Pancreas (tissue), 10 donors: ENCODE results near the gene EFNA5. TPM values are rescaled to one million over a fixed set of nuclear protein-coding genes. Genes with fewer than 3 reads are reported as not detected.
A peak's percentile ranks its signal among the peaks of the same experiment; 100 is the strongest.
"Not testable (repeated sequence)": the region's sequence is repeated elsewhere in the genome, so short reads cannot be mapped to it uniquely, and the experiment has no call there.

Experiments used
- ATAC-seq, 4 donors: fragments of 200-7000 bp; cut with Tn5 transposase; one replicate each; pipeline versions ENCODE4 v1.8.0 to v1.9.1; 2020; ENCODE audit warnings: mild to moderate bottlenecking in 4 of 4, moderate library complexity in 4 of 4
- DNase-seq, 6 donors: peaks; one replicate each; pipeline ENCODE4 v3.0.0-alpha.2; 2020
- FAIRE-seq: peaks from 2 replicates; lab custom pipeline; 2012; peaks lifted over from hg19 to GRCh38; lab: Jason Lieb, UNC
- H3K27ac ChIP-seq, 4 donors: fragments of 200-600 bp; sonication (generic); 1 replicate in 3 of 4; 2 replicates in 1 of 4; pipeline versions ENCODE4 v1.5.0 to v1.8.0; 2020
- H3K27me3 ChIP-seq, 4 donors: fragments of 200-600 bp; one replicate each; pipeline ENCODE4 v1.8.0; 2021
- H3K36me3 ChIP-seq, 3 donors: fragments of 200-600 bp; sonication (generic) in 1 of 3; one replicate each; pipeline versions ENCODE4 v1.5.0 to v1.8.0; 2020 to 2021
- H3K4me1 ChIP-seq, 3 donors: fragments of 200-600 bp; one replicate each; pipeline ENCODE4 v1.8.0; 2021
- H3K4me3 ChIP-seq, 4 donors: fragments of 200-600 bp; sonication (generic) in 2 of 4; one replicate each; pipeline versions ENCODE4 v1.5.0 to v1.8.0; 2020 to 2021
- H3K9me3 ChIP-seq, 4 donors: fragments of 200-600 bp; one replicate each; pipeline ENCODE4 v1.8.0; 2021
- WGBS, 2 donors: extraction: QIAGEN DNeasy Blood & Tissue Kit; methylation state at CpG; one replicate each; pipeline ENCODE4 v1.1.7; 2013; 5-methylcytosine and 5-hydroxymethylcytosine counted together
- intact Hi-C, 3 donors: fragments of 100-400 bp; cut with DNase I; formaldehyde crosslinking; loops; one replicate each; pipeline versions ENCODE4 v1.11.1 to v1.14.2; 2022
- polyA plus RNA-seq, 2 donors: library from polyadenylated mRNA; stranded (reverse); fragments of 200-250 nt; gene quantifications; one replicate each; pipeline ENCODE4 v1.2.3, GENCODE V29; 2013
- total RNA-seq, 6 donors: library from RNA; stranded (reverse); fragmentation: NEBNext Ultra II Directional in 4 of 6; extraction: Animal tissue kit (Norgen Biotek cat#: 25700) in 4 of 6; gene quantifications; one replicate each; pipeline versions ENCODE4 v1.2.1 to v1.2.4, GENCODE V29; 2021 to 2023
- TF ChIP-seq, protein P1 (sequence below), 4 donors: fragments of 200-600 bp; sonication (generic) in 3 of 4; IDR thresholded peaks; one replicate each; pipeline versions ENCODE4 v1.5.0 to v1.8.0; 2021; ENCODE audit warnings: antibody characterized with exemption in 4 of 4
- donor health status: healthy with polysubstance abuse.
- donor health status: DM: no; HTN: no; CAD: no; lungs with moderate emphysema.
- donor health status: DM: no; HTN: no; CAD: no.
- donor health status: control.
- donor health status: control.
- donor health status: Bipolar disorder and iron deficiency.
- donor health status: DM: yes; HTN: yes; CAD: no.
- donor health status: DM: no; HTN: no; CAD: no.
- donor health status: DM: no; HTN: no; CAD: no.
- donor health status: DM: yes; HTN: yes; CAD: no.

EFNA5 gene
- total and polyA plus RNA-seq, 8 donors, result 0.23 to 3.8 (median 2.1) TPM

DNA sequence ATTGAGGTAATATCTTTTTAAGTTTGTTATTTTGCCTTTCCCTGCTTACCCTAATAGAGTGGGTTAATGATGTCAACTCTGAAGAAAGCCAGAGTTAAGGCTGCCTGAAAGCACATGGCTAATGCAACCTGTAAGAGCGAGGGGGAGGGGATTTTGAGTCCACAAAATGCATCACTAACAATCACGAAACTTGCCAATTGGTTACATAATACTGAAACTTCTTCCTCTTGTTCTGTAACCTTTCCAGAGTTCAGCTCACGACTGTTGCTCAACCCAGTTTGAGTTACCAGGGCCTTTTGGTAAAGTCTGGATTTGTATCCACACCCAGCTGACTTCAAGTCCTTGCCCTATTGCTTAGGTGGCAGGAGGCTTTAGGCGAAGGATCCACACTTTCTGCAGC, 308.8 kb downstream of the EFNA5 start:
- Histone ChIP-seq H3K36me3 (no peaks in the 10 kb centered on the region), H3K27me3 (no peaks in the 10 kb centered on the region), H3K27ac (no peak overlapping the region), H3K4me1 (no peaks in the 10 kb centered on the region), H3K9me3 (no peaks in the 10 kb centered on the region), H3K4me3 (no peak overlapping the region)
- intact Hi-C loops, result no loop called here
- 69 to 83% methylated on average over 4 of the region's 4 CpGs for WGBS, 2 donors
- FAIRE-seq (no peak), ATAC-seq (peak in 2 of 4 donors; percentile 13 to 68), DNase-seq (no peak)
- TF ChIP-seq, protein P1, sequence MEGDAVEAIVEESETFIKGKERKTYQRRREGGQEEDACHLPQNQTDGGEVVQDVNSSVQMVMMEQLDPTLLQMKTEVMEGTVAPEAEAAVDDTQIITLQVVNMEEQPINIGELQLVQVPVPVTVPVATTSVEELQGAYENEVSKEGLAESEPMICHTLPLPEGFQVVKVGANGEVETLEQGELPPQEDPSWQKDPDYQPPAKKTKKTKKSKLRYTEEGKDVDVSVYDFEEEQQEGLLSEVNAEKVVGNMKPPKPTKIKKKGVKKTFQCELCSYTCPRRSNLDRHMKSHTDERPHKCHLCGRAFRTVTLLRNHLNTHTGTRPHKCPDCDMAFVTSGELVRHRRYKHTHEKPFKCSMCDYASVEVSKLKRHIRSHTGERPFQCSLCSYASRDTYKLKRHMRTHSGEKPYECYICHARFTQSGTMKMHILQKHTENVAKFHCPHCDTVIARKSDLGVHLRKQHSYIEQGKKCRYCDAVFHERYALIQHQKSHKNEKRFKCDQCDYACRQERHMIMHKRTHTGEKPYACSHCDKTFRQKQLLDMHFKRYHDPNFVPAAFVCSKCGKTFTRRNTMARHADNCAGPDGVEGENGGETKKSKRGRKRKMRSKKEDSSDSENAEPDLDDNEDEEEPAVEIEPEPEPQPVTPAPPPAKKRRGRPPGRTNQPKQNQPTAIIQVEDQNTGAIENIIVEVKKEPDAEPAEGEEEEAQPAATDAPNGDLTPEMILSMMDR (IDR thresholded peaks at IDR 0.05), result no peak

DNA sequence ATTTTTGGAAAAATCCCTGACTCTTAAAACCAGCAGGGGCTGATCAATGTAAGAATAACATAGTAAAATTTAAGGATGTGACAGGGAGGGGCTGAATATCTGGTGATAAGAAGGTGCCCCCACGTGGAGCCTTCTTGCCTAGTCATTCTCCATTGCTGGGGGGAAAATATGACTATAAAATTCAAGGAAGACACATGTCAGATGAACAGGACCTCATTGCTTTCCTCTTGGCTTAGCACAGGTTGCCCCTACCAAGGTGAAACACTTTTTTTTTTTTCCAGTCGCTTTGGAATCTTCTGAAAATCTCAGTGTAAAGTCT, 310.9 kb downstream of the EFNA5 start:
- Histone ChIP-seq H3K4me1 (no peaks in the 10 kb centered on the region), H3K36me3 (no peaks in the 10 kb centered on the region), H3K9me3 (no peaks in the 10 kb centered on the region), H3K4me3 (no peak overlapping the region), H3K27ac (no peak overlapping the region), H3K27me3 (no peaks in the 10 kb centered on the region)
- FAIRE-seq (no peak), ATAC-seq (no peak), DNase-seq (no peak)
- TF ChIP-seq, protein P1 (IDR thresholded peaks at IDR 0.05), result no peak
- whole genome bisulfite sequencing, 2 donors, result 48 to 63% methylated on average over 2 of the region's 2 CpGs
- intact Hi-C loops, result no loop called here

DNA sequence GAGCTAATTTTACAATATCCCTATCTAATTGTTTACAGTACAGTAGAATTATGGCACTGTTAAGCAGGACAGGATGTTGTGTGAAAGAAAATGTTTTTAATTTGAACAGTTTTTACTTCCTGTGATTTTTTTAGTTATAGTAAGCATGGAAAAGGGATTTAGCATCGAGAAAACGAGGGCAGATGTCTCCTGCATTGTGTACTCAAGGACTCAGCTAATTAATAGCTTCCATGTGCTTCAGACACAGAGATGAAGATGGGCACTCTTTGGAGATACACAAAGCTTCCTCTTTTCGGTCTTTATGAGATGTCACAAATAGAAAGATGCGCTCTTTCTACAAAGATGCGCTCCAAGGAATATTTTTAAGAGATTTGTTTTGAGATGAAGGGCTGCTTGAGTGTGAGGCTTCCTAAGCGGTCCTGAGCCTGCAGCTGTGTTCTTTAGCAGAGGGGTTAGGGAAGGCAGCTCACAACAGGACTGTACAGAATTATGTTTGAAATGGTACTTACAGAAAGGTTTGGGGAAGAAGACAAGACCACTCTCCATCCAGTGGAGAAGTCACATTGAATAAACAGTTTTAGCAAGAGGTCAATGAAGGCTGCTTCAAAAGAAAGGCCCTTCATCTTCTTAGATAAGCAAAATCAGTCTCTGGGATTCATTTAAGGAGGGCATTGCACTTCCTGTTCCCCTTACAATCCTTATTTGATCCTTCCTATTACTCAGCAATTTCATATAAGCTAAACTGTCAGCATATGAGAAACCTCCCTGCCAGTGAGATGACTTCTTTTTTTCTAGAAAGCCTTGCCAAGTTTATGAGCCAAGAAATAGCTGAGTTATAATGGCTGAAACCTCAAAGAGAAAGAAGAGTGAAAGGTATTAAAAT, 311.5 kb downstream of the EFNA5 start:
- ATAC-seq (peak in 1 of 4 donors; percentile 40), DNase-seq (no peak), FAIRE-seq (no peak)
- no peaks in the 10 kb centered on the region for H3K4me1 ChIP-seq
- no peaks in the 10 kb centered on the region for H3K9me3 ChIP-seq
- no peak overlapping the region for H3K4me3 ChIP-seq
- TF ChIP-seq, protein P1 (IDR thresholded peaks at IDR 0.05), result no peak
- intact Hi-C loops, result no loop called here
- no peaks in the 10 kb centered on the region for H3K27me3 ChIP-seq
- H3K27ac ChIP-seq, result no peak overlapping the region
- H3K36me3 ChIP-seq, result no peaks in the 10 kb centered on the region
- 70 to 78% methylated on average over 6 of the region's 6 CpGs for WGBS, 2 donors

DNA sequence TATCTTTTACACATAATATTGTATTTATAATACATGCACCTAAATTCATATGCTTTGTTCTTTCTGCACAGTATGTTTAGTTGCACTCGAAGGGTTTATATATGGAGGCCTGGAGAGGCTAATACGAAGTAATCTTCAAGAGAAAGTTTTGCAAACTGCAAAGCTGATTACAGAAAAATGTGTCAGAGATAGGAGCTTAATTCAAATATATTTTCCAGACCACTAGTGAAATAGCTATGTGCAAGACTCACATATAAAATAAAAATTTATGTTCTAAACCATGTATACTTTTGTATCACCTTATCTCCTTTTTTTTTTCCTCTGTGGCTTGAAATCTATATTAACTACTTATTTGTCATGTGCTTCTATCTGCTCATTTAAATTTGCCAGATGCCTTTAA, 313.8 kb downstream of the EFNA5 start:
- no peaks in the 10 kb centered on the region for H3K4me1 ChIP-seq
- H3K4me3 ChIP-seq, result no peak overlapping the region
- intact Hi-C loops, result no loop called here
- no peak for DNase-seq
- H3K36me3 ChIP-seq, result no peaks in the 10 kb centered on the region
- no peaks in the 10 kb centered on the region for H3K27me3 ChIP-seq
- TF ChIP-seq, protein P1 (IDR thresholded peaks at IDR 0.05), result no peak
- 50 to 61% methylated on average over 2 of the region's 2 CpGs for whole genome bisulfite sequencing, 2 donors
- no peak for ATAC-seq
- FAIRE-seq, result no peak
- no peaks in the 10 kb centered on the region for H3K9me3 ChIP-seq
- no peak overlapping the region for H3K27ac ChIP-seq

DNA sequence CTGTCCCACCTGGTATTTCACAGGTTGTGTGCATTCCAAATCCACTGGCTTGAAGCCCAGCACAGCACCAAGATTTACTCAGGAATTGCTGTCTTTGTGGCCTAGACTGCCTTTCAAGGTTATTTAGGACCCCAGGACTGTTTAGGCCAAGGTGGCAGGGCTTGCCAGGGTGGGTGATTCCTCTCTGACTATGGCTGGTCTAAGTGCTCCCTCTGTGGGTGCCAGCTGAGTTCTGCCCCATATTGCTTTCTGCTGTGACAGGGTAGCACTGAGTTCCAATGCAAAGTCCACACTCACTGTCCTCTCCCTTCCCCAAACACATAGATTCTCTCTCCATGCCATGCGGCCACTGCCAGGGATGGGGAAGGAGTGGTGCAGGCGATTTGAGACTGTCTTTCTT, 318.2 kb downstream of the EFNA5 start:
- no peak for DNase-seq
- 57 to 67% methylated on average over 2 of the region's 2 CpGs for WGBS, 2 donors
- Histone ChIP-seq H3K27ac (no peak overlapping the region), H3K4me1 (no peaks in the 10 kb centered on the region), H3K4me3 (no peak overlapping the region), H3K36me3 (no peaks in the 10 kb centered on the region), H3K27me3 (no peaks in the 10 kb centered on the region), H3K9me3 (no peaks in the 10 kb centered on the region)
- FAIRE-seq, result no peak
- TF ChIP-seq, protein P1 (IDR thresholded peaks at IDR 0.05), result no peak
- intact Hi-C loops, result no loop called here
- ATAC-seq, result no peak

DNA sequence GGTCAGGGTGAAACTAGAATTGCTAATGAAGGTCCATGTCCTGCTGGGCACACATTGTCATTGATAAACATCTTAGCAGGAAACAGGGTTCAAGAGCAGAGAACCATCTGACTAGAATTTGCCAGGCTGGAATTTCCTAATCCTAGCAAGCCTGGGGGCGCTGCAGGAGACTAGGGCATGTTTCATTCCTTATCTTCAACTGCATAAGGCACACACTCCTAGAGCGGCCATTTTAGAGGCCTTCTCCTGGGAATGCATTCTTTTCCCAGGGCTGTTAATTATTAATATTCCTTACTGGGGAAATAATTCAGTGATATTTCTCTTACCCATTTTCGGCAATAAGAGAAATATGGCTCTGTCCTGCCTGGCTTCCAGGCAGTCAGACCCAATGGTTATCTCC, 324.2 kb downstream of the EFNA5 start:
- H3K36me3 ChIP-seq, H3K4me1 ChIP-seq, DNase-seq, ATAC-seq, H3K4me3 ChIP-seq, H3K27ac ChIP-seq, intact Hi-C loops, FAIRE-seq, H3K9me3 ChIP-seq, H3K27me3 ChIP-seq: not testable (repeated sequence)
- WGBS, 2 donors, result 64 to 78% methylated on average over 3 of the region's 3 CpGs
